ENCODE data around the gene ZMYM4. TPM values are rescaled to one million over a fixed set of nuclear protein-coding genes. Genes with fewer than 3 reads are reported as not detected.

The ZMYM4 gene
- total RNA-seq, 1 experiment from 2014 or later: 60.3 TPM

DNA sequence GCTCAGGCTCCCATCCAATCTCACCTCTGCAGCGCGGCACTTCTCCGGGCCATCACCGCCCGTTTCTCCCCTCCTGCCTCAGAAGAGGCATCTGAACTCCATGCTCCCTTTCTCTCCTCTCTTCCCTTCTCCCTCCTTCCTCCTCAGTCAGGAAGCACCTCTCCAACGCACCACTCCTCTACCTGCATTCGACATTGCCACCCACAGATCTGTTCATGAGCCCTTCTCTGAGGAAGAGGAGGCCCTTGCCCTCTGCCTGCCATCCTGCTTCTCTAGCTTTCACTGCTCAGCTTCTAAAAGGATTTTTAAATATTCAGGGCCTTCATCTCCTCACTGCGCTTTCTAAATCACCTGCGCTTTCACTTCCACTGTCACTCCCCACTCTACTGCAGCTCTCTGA lies 168.7 kb downstream of the ZMYM4 start:
- ATAC-seq (no peak), DNase-seq (ENCODE audit: low spot score) (no peak)
- H3K4me1 Mint-ChIP-seq: no peaks in the 10 kb centered on the region
- H3K4me3 Mint-ChIP-seq: no peak overlapping the region
- TF ChIP-seq ZBTB21 (CRISPR knock-in tag; IDR thresholded peaks at IDR 0.05; ENCODE audit: borderline replicate concordance): no peak
- TF ChIP-seq SP1 (CRISPR knock-in tag; conservative IDR thresholded peaks at IDR 0.05): no peak
- TF ChIP-seq JAZF1 (CRISPR knock-in tag; IDR thresholded peaks at IDR 0.05): no peak
- no peak for TF ChIP-seq ATF1 (CRISPR knock-in tag; IDR thresholded peaks at IDR 0.05)
- no peak for TF ChIP-seq CREM (CRISPR knock-in tag; IDR thresholded peaks at IDR 0.05)
- no peak for TF ChIP-seq ZNF423 (CRISPR knock-in tag; IDR thresholded peaks at IDR 0.05)
- TF ChIP-seq, protein P1, sequence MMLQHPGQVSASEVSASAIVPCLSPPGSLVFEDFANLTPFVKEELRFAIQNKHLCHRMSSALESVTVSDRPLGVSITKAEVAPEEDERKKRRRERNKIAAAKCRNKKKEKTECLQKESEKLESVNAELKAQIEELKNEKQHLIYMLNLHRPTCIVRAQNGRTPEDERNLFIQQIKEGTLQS (CRISPR knock-in tag; conservative IDR thresholded peaks at IDR 0.05): no peak
- TF ChIP-seq, protein P2, sequence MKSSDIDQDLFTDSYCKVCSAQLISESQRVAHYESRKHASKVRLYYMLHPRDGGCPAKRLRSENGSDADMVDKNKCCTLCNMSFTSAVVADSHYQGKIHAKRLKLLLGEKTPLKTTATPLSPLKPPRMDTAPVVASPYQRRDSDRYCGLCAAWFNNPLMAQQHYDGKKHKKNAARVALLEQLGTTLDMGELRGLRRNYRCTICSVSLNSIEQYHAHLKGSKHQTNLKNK (CRISPR knock-in tag; IDR thresholded peaks at IDR 0.05): no peak
- ChIA-PET CTCF (interaction anchor here (0.7 to 3.0 kb wide), 3 partner anchors 15 to 277 kb away, joined by 3 to 13 read pairs (median 4); no protein-coding TSS in a partner anchor), POLR2A (no interaction called here)
- no peaks in the 10 kb centered on the region for H3K9me3 Mint-ChIP-seq
- H3K27me3 Mint-ChIP-seq (ENCODE audit: low read depth): no peaks in the 10 kb centered on the region
- H3K36me3 Mint-ChIP-seq: peaks cover 68% of the 10 kb centered on the region
- H3K27ac Mint-ChIP-seq: no peak overlapping the region; the same call in 1 of the 2 replicates

DNA sequence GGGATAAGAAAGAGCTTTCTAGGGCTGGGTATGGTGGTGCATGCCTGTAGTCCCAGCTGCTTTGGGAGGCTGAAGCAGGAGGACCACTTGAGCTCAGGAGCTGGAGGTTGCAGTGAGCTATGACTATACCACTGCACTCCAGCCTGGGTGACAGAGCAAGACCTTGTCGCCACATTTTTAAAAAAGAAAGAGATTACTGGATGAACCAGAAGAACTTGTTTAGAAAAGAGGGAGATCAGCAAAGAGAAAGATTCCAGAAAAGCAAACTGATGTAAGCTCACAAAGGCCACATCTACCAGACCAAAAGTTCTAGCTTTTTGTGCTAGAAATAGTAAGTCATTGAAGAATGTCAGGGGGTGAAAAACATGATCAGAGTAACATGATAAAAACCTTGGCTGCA lies 171.1 kb downstream of the ZMYM4 start:
- no peaks in the 10 kb centered on the region for H3K9me3 Mint-ChIP-seq
- TF ChIP-seq, protein P3, sequence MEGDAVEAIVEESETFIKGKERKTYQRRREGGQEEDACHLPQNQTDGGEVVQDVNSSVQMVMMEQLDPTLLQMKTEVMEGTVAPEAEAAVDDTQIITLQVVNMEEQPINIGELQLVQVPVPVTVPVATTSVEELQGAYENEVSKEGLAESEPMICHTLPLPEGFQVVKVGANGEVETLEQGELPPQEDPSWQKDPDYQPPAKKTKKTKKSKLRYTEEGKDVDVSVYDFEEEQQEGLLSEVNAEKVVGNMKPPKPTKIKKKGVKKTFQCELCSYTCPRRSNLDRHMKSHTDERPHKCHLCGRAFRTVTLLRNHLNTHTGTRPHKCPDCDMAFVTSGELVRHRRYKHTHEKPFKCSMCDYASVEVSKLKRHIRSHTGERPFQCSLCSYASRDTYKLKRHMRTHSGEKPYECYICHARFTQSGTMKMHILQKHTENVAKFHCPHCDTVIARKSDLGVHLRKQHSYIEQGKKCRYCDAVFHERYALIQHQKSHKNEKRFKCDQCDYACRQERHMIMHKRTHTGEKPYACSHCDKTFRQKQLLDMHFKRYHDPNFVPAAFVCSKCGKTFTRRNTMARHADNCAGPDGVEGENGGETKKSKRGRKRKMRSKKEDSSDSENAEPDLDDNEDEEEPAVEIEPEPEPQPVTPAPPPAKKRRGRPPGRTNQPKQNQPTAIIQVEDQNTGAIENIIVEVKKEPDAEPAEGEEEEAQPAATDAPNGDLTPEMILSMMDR (IDR thresholded peaks at IDR 0.05): no peak
- ATAC-seq: no peak
- H3K4me1 Mint-ChIP-seq: no peaks in the 10 kb centered on the region
- ChIA-PET POLR2A (no interaction called here), CTCF (interaction anchor here (1.2 kb wide), 1 partner anchor 11 kb away, joined by 4 read pairs; no protein-coding TSS in a partner anchor)
- H3K27ac Mint-ChIP-seq: no peak overlapping the region
- no peak for DNase-seq (ENCODE audit: low spot score)
- no peak overlapping the region for H3K4me3 Mint-ChIP-seq
- H3K36me3 Mint-ChIP-seq: peaks cover 59% of the 10 kb centered on the region
- H3K27me3 Mint-ChIP-seq (ENCODE audit: low read depth): no peaks in the 10 kb centered on the region

DNA sequence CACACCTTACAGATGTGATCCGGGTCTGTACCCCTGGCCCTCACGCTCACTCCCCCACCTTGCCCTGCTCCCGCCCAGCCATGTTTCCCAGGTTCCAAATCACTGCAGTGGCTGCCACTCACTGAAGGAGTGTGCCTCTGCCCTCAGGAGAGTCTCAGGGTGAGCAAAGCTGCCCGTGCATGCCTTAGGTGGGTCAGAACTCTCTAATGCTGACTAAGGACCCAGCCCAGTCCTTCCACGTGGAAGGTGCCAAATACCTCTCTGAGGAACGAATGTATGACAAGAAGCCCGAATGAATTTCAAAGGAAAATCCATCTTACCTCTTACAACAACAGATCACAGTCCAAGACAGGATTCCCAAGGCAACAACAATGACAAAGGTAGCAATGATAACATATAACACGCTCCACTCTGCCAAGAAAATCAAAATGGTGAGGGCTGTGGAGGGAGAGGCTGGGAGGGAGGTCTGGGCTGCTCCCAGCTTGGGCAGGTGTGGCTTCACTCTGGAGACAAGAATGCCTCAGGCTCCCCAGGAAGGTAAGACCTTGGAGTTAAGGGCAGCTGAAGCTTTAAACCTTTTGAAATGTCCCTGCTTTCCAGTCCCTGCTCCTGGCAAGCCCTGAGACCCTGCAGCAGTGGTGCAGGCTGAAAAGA lies 173.5 kb downstream of the ZMYM4 start:
- H3K36me3 Mint-ChIP-seq: peaks cover 43% of the 10 kb centered on the region
- ATAC-seq (no peak), DNase-seq (ENCODE audit: low spot score) (no peak)
- H3K27ac Mint-ChIP-seq: no peak overlapping the region
- H3K27me3 Mint-ChIP-seq (ENCODE audit: low read depth): no peaks in the 10 kb centered on the region
- H3K4me3 Mint-ChIP-seq: no peak overlapping the region
- H3K4me1 Mint-ChIP-seq: no peaks in the 10 kb centered on the region
- ChIA-PET POLR2A (no interaction called here), CTCF (no interaction called here)
- no peaks in the 10 kb centered on the region for H3K9me3 Mint-ChIP-seq
- TF ChIP-seq RORB (CRISPR knock-in tag; IDR thresholded peaks at IDR 0.05): no peak
- TF ChIP-seq OVOL2 (CRISPR knock-in tag; IDR thresholded peaks at IDR 0.05; ENCODE audit: borderline replicate concordance): no peak
- TF ChIP-seq, protein P4, sequence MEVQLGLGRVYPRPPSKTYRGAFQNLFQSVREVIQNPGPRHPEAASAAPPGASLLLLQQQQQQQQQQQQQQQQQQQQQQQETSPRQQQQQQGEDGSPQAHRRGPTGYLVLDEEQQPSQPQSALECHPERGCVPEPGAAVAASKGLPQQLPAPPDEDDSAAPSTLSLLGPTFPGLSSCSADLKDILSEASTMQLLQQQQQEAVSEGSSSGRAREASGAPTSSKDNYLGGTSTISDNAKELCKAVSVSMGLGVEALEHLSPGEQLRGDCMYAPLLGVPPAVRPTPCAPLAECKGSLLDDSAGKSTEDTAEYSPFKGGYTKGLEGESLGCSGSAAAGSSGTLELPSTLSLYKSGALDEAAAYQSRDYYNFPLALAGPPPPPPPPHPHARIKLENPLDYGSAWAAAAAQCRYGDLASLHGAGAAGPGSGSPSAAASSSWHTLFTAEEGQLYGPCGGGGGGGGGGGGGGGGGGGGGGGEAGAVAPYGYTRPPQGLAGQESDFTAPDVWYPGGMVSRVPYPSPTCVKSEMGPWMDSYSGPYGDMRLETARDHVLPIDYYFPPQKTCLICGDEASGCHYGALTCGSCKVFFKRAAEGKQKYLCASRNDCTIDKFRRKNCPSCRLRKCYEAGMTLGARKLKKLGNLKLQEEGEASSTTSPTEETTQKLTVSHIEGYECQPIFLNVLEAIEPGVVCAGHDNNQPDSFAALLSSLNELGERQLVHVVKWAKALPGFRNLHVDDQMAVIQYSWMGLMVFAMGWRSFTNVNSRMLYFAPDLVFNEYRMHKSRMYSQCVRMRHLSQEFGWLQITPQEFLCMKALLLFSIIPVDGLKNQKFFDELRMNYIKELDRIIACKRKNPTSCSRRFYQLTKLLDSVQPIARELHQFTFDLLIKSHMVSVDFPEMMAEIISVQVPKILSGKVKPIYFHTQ (CRISPR knock-in tag; IDR thresholded peaks at IDR 0.05): no peak
- TF ChIP-seq, protein P5, sequence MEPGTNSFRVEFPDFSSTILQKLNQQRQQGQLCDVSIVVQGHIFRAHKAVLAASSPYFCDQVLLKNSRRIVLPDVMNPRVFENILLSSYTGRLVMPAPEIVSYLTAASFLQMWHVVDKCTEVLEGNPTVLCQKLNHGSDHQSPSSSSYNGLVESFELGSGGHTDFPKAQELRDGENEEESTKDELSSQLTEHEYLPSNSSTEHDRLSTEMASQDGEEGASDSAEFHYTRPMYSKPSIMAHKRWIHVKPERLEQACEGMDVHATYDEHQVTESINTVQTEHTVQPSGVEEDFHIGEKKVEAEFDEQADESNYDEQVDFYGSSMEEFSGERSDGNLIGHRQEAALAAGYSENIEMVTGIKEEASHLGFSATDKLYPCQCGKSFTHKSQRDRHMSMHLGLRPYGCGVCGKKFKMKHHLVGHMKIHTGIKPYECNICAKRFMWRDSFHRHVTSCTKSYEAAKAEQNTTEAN (CRISPR knock-in tag; IDR thresholded peaks at IDR 0.05): no peak
- TF ChIP-seq TEAD4 (CRISPR knock-in tag; IDR thresholded peaks at IDR 0.05): no peak
- TF ChIP-seq ZNF219 (CRISPR knock-in tag; IDR thresholded peaks at IDR 0.05; ENCODE audit: borderline replicate concordance): no peak
- no peak for TF ChIP-seq ZNF138 (CRISPR knock-in tag; conservative IDR thresholded peaks at IDR 0.05)
- no peak for TF ChIP-seq ESRRA (CRISPR knock-in tag; IDR thresholded peaks at IDR 0.05; ENCODE audit: borderline replicate concordance)
- TF ChIP-seq, protein P6, sequence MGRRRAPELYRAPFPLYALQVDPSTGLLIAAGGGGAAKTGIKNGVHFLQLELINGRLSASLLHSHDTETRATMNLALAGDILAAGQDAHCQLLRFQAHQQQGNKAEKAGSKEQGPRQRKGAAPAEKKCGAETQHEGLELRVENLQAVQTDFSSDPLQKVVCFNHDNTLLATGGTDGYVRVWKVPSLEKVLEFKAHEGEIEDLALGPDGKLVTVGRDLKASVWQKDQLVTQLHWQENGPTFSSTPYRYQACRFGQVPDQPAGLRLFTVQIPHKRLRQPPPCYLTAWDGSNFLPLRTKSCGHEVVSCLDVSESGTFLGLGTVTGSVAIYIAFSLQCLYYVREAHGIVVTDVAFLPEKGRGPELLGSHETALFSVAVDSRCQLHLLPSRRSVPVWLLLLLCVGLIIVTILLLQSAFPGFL (CRISPR knock-in tag; IDR thresholded peaks at IDR 0.05; ENCODE audit: borderline replicate concordance): no peak
- no peak for TF ChIP-seq MYBL2 (CRISPR knock-in tag; IDR thresholded peaks at IDR 0.05)
- no peak for TF ChIP-seq ZNF396 (CRISPR knock-in tag; IDR thresholded peaks at IDR 0.05; ENCODE audit: borderline replicate concordance)
- no peak for TF ChIP-seq TP53 (CRISPR knock-in tag; IDR thresholded peaks at IDR 0.05)
- TF ChIP-seq MXD4 (CRISPR knock-in tag; IDR thresholded peaks at IDR 0.05; ENCODE audit: borderline replicate concordance): no peak

Measured in WTC11 (cell line).